Neuronal stem cell (in vitro differentiated cells): ENCODE measurements around the gene ERI3.

ENCODE experiments used
- DNase-seq: peaks from one replicate; pipeline ENCODE4 v3.0.0-alpha.2; 2013; ENCODE audit warnings: low spot score
- H2AFZ ChIP-seq: one replicate; pipeline ENCODE4 v1.6.1; 2013; ENCODE audit warnings: mild to moderate bottlenecking, low read length, inconsistent platforms
- H2AK5ac ChIP-seq: 2 replicates; pipeline ENCODE4 v1.6.1; 2013; ENCODE audit warnings: low read depth, mild to moderate bottlenecking, inconsistent platforms, low read length, moderate library complexity, mixed read lengths
- H2BK120ac ChIP-seq: 2 replicates; pipeline ENCODE4 v1.6.1; 2013; ENCODE audit warnings: low read depth, mild to moderate bottlenecking, inconsistent platforms, low read length, moderate library complexity, mixed read lengths
- H2BK12ac ChIP-seq: one replicate; pipeline ENCODE4 v1.6.1; 2013; ENCODE audit warnings: low read length, inconsistent platforms
- H2BK15ac ChIP-seq: 2 replicates; pipeline ENCODE4 v1.6.1; 2013; ENCODE audit warnings: mild to moderate bottlenecking, low read length, inconsistent platforms, mixed read lengths
- H2BK5ac ChIP-seq: one replicate; pipeline ENCODE4 v1.6.1; 2013; ENCODE audit warnings: inconsistent platforms, mild to moderate bottlenecking, low read length, moderate library complexity
- H3K14ac ChIP-seq: one replicate; pipeline ENCODE4 v1.6.1; 2013; ENCODE audit warnings: low read length, inconsistent platforms
- H3K18ac ChIP-seq: 2 replicates; pipeline ENCODE4 v1.6.1; 2013; ENCODE audit warnings: low read length, inconsistent platforms
- H3K23ac ChIP-seq: 2 replicates; pipeline ENCODE4 v1.6.1; 2013; ENCODE audit warnings: low read depth, mild to moderate bottlenecking, mixed read lengths, low read length, inconsistent platforms; ENCODE audit not compliant: poor library complexity
- H3K27ac ChIP-seq: replicated peaks from 3 replicates; pipeline ENCODE4 v1.5.1; 2013; ENCODE audit warnings: low read length, inconsistent platforms
- H3K27me3 ChIP-seq, 3 experiments: 2 replicates each; pipeline ENCODE4 v1.6.1; 2013; ENCODE audit warnings: low read length in 3 of 3, mild to moderate bottlenecking in 2 of 3, inconsistent platforms in 1 of 3, low read depth in 1 of 3, mixed read lengths in 1 of 3, moderate library complexity in 1 of 3; ENCODE audit not compliant: control insufficient read depth in 3 of 3, insufficient read depth in 3 of 3
- H3K36me3 ChIP-seq, 2 donors: replicated peaks in 1 of 2; 2 replicates each; pipeline ENCODE4 v1.6.1; 2013; ENCODE audit warnings: low read length in 2 of 2; ENCODE audit not compliant: control insufficient read depth in 2 of 2, insufficient read depth in 2 of 2
- H3K4ac ChIP-seq: 2 replicates; pipeline ENCODE4 v1.6.1; 2013; ENCODE audit warnings: inconsistent platforms, mild to moderate bottlenecking, low read length, moderate library complexity
- H3K4me1 ChIP-seq, 2 donors: 1 replicate in 1 of 2; 2 replicates in 1 of 2; pipeline ENCODE4 v1.6.1; 2013; ENCODE audit warnings: low read length in 2 of 2, low read depth in 1 of 2; ENCODE audit not compliant: control insufficient read depth in 2 of 2, insufficient read depth in 1 of 2
- H3K4me2 ChIP-seq: one replicate; pipeline ENCODE4 v1.6.1; 2013; ENCODE audit warnings: mild to moderate bottlenecking, low read length, inconsistent platforms; ENCODE audit not compliant: insufficient read depth, poor library complexity, severe bottlenecking
- H3K4me3 ChIP-seq, 2 donors: 2 replicates each; pipeline ENCODE4 v1.5.1; 2013; ENCODE audit warnings: low read length in 2 of 2, mild to moderate bottlenecking in 2 of 2, inconsistent platforms in 1 of 2, moderate library complexity in 1 of 2
- H3K79me1 ChIP-seq: one replicate; pipeline ENCODE4 v1.6.1; 2013; ENCODE audit warnings: low read depth, mild to moderate bottlenecking, inconsistent platforms, low read length, moderate library complexity
- H3K9ac ChIP-seq: one replicate; pipeline ENCODE4 v1.6.1; 2013; ENCODE audit warnings: mild to moderate bottlenecking, low read depth, low read length, inconsistent platforms; ENCODE audit not compliant: poor library complexity
- H3K9me3 ChIP-seq, 2 donors: replicated peaks in 1 of 2; 2 replicates each; pipeline versions ENCODE3 to v1.6.1; 2013; ENCODE audit warnings: low read length in 2 of 2, mild to moderate bottlenecking in 2 of 2, inconsistent platforms in 1 of 2, low read depth in 1 of 2, mixed read lengths in 1 of 2, moderate library complexity in 1 of 2; ENCODE audit not compliant: control insufficient read depth in 2 of 2, insufficient read depth in 1 of 2
- H4K8ac ChIP-seq: one replicate; pipeline ENCODE4 v1.6.1; 2013; ENCODE audit warnings: low read depth, mild to moderate bottlenecking, inconsistent platforms, low read length, moderate library complexity
- H4K91ac ChIP-seq: one replicate; pipeline ENCODE4 v1.6.1; 2013; ENCODE audit warnings: low read length, low read depth, mild to moderate bottlenecking, inconsistent platforms; ENCODE audit not compliant: poor library complexity
- WGBS, 2 donors: extraction: QIAGEN DNeasy Blood & Tissue Kit; methylation state at CpG; one replicate each; pipeline ENCODE4 v1.1.7; 2013; ENCODE audit warnings: missing lambda C conversion rate in 2 of 2, mixed read lengths in 1 of 2; ENCODE audit not compliant: insufficient read length in 2 of 2, insufficient replicate concordance in 1 of 2; ENCODE audit errors: extremely low coverage in 2 of 2; 5-methylcytosine and 5-hydroxymethylcytosine counted together

The ERI3 gene

DNA sequence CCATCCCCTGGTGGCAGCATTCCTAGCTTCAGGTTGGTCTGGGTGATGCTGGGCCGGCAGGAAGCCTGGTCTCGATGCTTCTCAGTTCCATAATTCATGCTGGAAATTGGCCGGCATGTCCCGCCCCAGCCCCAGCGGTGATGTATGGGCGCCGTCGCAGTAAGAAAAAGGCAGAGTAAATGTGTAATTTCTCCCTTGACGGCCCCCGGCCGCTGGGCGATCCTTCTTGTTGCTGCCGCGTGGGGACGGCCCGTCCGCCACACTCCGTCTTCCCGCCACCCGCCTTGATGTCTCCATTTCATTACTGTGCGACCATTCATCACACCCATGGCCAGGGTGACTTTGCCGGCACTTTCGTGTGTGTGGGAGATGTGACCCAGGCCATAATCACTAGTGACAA is 133.3 kb downstream of the ERI3 start:
- no peak overlapping the region for H2BK15ac ChIP-seq
- DNase-seq, result no peak
- H4K8ac ChIP-seq, result no peak overlapping the region
- H3K27ac ChIP-seq, result no peak overlapping the region
- no peak overlapping the region for H2AFZ ChIP-seq
- peaks cover 0 to 4% of the 10 kb centered on the region in 2 donors for H3K4me1 ChIP-seq
- no peak overlapping the region for H3K9ac ChIP-seq
- no peak overlapping the region for H3K14ac ChIP-seq
- H3K79me1 ChIP-seq, result peaks cover 2% of the 10 kb centered on the region
- no peak overlapping the region for H2BK5ac ChIP-seq
- H3K9me3 ChIP-seq, result peaks cover 8 to 12% of the 10 kb centered on the region in 2 donors
- no peak overlapping the region for H2BK120ac ChIP-seq
- no peaks in the 10 kb centered on the region for H3K27me3 ChIP-seq
- H2BK12ac ChIP-seq, result no peak overlapping the region
- H3K18ac ChIP-seq, result no peak overlapping the region
- H3K4me2 ChIP-seq, result no peak overlapping the region
- WGBS, 2 donors, result no CpG with 5 or more reads among the region's 23 CpGs
- no peak overlapping the region for H2AK5ac ChIP-seq
- peaks cover 40 to 69% of the 10 kb centered on the region in 2 donors for H3K36me3 ChIP-seq
- H3K4me3 ChIP-seq, result no peak overlapping the region
- H4K91ac ChIP-seq, result no peak overlapping the region
- no peak overlapping the region for H3K4ac ChIP-seq
- H3K23ac ChIP-seq, result no peak overlapping the region

DNA sequence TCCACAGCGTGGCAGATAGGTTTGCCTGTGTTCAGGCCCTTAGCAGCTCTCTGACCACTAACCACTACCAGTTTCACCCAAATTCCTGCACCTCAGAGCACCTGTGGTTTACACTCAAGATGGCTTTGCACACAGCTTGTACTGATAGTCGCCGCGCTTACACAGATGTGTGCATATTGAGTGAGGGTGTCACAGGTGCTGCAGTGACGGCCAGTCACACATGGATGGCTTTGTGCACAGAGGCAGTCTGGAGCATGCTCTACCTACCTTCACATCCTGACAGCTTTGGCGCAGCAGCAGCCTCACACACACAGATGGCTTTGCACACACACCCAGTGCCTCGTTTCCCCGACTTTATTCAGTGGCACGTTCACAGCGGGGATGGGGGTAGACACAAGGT is 134.3 kb downstream of the ERI3 start:
- Histone ChIP-seq H4K8ac (no peak overlapping the region), H3K9ac (peak overlapping the region; percentile 38), H3K9me3 (peaks cover 5 to 7% of the 10 kb centered on the region in 2 donors), H2AK5ac (no peak overlapping the region), H4K91ac (no peak overlapping the region), H2BK120ac (no peak overlapping the region), H3K14ac (no peak overlapping the region), H2AFZ (no peak overlapping the region), H3K4me3 (no peak overlapping the region), H2BK12ac (no peak overlapping the region), H3K4me2 (no peak overlapping the region), H2BK15ac (no peak overlapping the region), H2BK5ac (no peak overlapping the region), H3K79me1 (peaks cover 2% of the 10 kb centered on the region), H3K27ac (no peak overlapping the region), H3K18ac (no peak overlapping the region), H3K36me3 (peaks cover 45 to 77% of the 10 kb centered on the region in 2 donors), H3K23ac (no peak overlapping the region), H3K4ac (no peak overlapping the region), H3K4me1 (peaks cover 0 to 4% of the 10 kb centered on the region in 2 donors), H3K27me3 (no peaks in the 10 kb centered on the region)
- DNase-seq, result no peak
- WGBS, 2 donors, result no CpG with 5 or more reads among the region's 10 CpGs

DNA sequence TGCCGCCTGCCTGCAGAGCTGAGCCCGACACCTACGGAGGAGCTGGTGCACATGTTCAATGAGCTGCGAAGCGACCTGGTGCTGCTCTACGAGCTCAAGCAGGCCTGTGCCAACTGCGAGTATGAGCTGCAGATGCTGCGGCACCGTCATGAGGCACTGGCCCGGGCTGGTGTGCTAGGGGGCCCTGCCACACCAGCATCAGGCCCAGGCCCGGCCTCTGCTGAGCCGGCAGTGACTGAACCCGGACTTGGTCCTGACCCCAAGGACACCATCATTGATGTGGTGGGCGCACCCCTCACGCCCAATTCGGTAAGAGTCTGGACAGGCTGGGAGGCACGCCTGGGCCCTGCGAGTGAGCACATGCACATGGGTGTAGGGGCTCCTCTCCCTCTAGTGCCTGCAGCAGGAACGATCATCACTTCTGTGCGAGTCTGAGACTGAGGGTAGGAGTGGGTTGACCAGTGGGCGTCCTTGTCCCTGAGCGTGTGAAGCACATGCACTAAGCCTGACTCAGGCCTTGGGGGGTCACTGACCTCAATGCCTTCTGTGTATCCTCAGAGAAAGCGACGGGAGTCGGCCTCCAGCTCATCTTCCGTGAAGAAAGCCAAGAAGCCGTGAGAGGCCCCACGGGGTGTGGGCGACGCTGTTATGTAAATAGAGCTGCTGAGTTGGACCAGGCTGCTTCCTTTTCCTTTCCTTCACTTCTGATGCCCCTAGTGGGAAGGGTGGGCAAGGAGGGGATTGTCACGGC is 134.9 kb downstream of the ERI3 start:
- WGBS, 2 donors, result no CpG with 5 or more reads among the region's 31 CpGs
- no peak for DNase-seq
- H3K4me3 ChIP-seq, result no peak overlapping the region

GRCh38 chr1:44219301-44219626 is 135.8 kb downstream of the ERI3 start:
- Histone ChIP-seq H4K91ac (no peak overlapping the region), H3K9me3 (peaks cover 0 to 2% of the 10 kb centered on the region in 2 donors), H4K8ac (no peak overlapping the region), H3K14ac (no peak overlapping the region), H3K79me1 (peaks cover 2% of the 10 kb centered on the region), H3K4ac (no peak overlapping the region), H3K4me1 (peaks cover 0 to 4% of the 10 kb centered on the region in 2 donors), H2BK5ac (no peak overlapping the region), H3K9ac (no peak overlapping the region), H3K18ac (no peak overlapping the region), H2AK5ac (no peak overlapping the region), H2BK120ac (no peak overlapping the region), H2BK12ac (no peak overlapping the region), H3K27ac (no peak overlapping the region), H3K4me2 (no peak overlapping the region), H2BK15ac (no peak overlapping the region), H3K4me3 (no peak overlapping the region), H3K36me3 (peaks cover 46 to 86% of the 10 kb centered on the region in 2 donors), H2AFZ (no peak overlapping the region), H3K27me3 (no peaks in the 10 kb centered on the region), H3K23ac (no peak overlapping the region)
- no CpG with 5 or more reads among the region's 6 CpGs for WGBS, 2 donors
- DNase-seq, result no peak

More for the DNA sequence above, 134.9 kb downstream of the ERI3 start:
- Histone ChIP-seq H3K9me3 (peaks cover 0 to 3% of the 10 kb centered on the region in 2 donors), H3K27me3 (no peaks in the 10 kb centered on the region), H4K91ac (no peak overlapping the region), H3K23ac (peak overlapping the region; percentile 14), H2BK15ac (no peak overlapping the region), H2BK120ac (no peak overlapping the region), H2AK5ac (no peak overlapping the region), H4K8ac (no peak overlapping the region), H3K18ac (no peak overlapping the region), H3K4ac (no peak overlapping the region), H2BK12ac (peak overlapping the region; percentile 8), H3K14ac (no peak overlapping the region), H3K27ac (no peak overlapping the region), H3K9ac (no peak overlapping the region), H2AFZ (no peak overlapping the region), H3K4me1 (peaks cover 0 to 4% of the 10 kb centered on the region in 2 donors), H3K4me2 (no peak overlapping the region), H3K36me3 (peaks cover 42 to 79% of the 10 kb centered on the region in 2 donors), H3K79me1 (peaks cover 2% of the 10 kb centered on the region), H2BK5ac (no peak overlapping the region)
